ENCODE measurements around the gene SUPT20H.

The SUPT20H gene

DNA sequence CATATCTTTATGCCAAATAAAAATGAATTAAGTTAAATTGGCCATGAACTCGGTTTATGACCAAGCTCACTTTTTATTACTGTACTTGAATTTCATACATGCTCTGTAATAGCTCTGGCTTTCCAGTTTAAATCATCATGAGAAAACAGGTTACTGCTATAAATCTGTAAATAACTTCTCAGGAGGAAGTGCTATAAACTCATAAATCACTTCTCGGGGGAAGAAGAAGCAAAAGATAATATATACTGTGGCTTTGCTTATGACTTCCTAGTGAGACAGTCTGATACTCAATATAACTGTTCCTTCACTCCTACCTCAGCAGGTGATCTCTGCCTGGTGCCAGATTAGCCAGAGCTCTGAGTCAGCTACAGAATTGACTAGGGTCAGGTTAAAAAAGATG, 12.5 kb downstream of the SUPT20H start:
- no peak for ATAC-seq
- TF ChIP-seq ARNTL (CRISPR knock-in tag; IDR thresholded peaks at IDR 0.05; ENCODE audit: borderline replicate concordance, low read depth) (no peak), RARB (CRISPR knock-in tag; IDR thresholded peaks at IDR 0.05) (no peak), SNAI2 (CRISPR knock-in tag; IDR thresholded peaks at IDR 0.05) (no peak), ZNF8 (CRISPR knock-in tag; IDR thresholded peaks at IDR 0.05) (no peak), PPARA (CRISPR knock-in tag; IDR thresholded peaks at IDR 0.05; ENCODE audit: borderline replicate concordance) (no peak), ZFP30 (CRISPR knock-in tag; IDR thresholded peaks at IDR 0.05) (no peak), TOX (CRISPR knock-in tag; IDR thresholded peaks at IDR 0.05; ENCODE audit: borderline replicate concordance) (no peak), ISL1 (CRISPR knock-in tag; IDR thresholded peaks at IDR 0.05) (no peak), ZNF70 (CRISPR knock-in tag; IDR thresholded peaks at IDR 0.05) (no peak), OSR1 (CRISPR knock-in tag; IDR thresholded peaks at IDR 0.05) (no peak), CSDC2 (CRISPR knock-in tag; IDR thresholded peaks at IDR 0.05) (no peak), TCF4 (CRISPR knock-in tag; IDR thresholded peaks at IDR 0.05; ENCODE audit: borderline replicate concordance) (no peak)
- TF ChIP-seq, protein P1, sequence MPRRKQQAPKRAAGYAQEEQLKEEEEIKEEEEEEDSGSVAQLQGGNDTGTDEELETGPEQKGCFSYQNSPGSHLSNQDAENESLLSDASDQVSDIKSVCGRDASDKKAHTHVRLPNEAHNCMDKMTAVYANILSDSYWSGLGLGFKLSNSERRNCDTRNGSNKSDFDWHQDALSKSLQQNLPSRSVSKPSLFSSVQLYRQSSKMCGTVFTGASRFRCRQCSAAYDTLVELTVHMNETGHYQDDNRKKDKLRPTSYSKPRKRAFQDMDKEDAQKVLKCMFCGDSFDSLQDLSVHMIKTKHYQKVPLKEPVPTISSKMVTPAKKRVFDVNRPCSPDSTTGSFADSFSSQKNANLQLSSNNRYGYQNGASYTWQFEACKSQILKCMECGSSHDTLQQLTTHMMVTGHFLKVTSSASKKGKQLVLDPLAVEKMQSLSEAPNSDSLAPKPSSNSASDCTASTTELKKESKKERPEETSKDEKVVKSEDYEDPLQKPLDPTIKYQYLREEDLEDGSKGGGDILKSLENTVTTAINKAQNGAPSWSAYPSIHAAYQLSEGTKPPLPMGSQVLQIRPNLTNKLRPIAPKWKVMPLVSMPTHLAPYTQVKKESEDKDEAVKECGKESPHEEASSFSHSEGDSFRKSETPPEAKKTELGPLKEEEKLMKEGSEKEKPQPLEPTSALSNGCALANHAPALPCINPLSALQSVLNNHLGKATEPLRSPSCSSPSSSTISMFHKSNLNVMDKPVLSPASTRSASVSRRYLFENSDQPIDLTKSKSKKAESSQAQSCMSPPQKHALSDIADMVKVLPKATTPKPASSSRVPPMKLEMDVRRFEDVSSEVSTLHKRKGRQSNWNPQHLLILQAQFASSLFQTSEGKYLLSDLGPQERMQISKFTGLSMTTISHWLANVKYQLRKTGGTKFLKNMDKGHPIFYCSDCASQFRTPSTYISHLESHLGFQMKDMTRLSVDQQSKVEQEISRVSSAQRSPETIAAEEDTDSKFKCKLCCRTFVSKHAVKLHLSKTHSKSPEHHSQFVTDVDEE (CRISPR knock-in tag; IDR thresholded peaks at IDR 0.05): no peak
- TF ChIP-seq, protein P2, sequence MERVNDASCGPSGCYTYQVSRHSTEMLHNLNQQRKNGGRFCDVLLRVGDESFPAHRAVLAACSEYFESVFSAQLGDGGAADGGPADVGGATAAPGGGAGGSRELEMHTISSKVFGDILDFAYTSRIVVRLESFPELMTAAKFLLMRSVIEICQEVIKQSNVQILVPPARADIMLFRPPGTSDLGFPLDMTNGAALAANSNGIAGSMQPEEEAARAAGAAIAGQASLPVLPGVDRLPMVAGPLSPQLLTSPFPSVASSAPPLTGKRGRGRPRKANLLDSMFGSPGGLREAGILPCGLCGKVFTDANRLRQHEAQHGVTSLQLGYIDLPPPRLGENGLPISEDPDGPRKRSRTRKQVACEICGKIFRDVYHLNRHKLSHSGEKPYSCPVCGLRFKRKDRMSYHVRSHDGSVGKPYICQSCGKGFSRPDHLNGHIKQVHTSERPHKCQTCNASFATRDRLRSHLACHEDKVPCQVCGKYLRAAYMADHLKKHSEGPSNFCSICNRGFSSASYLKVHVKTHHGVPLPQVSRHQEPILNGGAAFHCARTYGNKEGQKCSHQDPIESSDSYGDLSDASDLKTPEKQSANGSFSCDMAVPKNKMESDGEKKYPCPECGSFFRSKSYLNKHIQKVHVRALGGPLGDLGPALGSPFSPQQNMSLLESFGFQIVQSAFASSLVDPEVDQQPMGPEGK (CRISPR knock-in tag; IDR thresholded peaks at IDR 0.05; ENCODE audit: borderline replicate concordance): no peak
- TF ChIP-seq, protein P3, sequence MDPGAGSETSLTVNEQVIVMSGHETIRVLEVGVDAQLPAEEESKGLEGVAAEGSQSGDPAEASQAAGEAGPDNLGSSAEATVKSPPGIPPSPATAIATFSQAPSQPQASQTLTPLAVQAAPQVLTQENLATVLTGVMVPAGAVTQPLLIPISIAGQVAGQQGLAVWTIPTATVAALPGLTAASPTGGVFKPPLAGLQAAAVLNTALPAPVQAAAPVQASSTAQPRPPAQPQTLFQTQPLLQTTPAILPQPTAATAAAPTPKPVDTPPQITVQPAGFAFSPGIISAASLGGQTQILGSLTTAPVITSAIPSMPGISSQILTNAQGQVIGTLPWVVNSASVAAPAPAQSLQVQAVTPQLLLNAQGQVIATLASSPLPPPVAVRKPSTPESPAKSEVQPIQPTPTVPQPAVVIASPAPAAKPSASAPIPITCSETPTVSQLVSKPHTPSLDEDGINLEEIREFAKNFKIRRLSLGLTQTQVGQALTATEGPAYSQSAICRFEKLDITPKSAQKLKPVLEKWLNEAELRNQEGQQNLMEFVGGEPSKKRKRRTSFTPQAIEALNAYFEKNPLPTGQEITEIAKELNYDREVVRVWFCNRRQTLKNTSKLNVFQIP (CRISPR knock-in tag; IDR thresholded peaks at IDR 0.05; ENCODE audit: borderline replicate concordance, low read depth): no peak
- TF ChIP-seq, protein P4, sequence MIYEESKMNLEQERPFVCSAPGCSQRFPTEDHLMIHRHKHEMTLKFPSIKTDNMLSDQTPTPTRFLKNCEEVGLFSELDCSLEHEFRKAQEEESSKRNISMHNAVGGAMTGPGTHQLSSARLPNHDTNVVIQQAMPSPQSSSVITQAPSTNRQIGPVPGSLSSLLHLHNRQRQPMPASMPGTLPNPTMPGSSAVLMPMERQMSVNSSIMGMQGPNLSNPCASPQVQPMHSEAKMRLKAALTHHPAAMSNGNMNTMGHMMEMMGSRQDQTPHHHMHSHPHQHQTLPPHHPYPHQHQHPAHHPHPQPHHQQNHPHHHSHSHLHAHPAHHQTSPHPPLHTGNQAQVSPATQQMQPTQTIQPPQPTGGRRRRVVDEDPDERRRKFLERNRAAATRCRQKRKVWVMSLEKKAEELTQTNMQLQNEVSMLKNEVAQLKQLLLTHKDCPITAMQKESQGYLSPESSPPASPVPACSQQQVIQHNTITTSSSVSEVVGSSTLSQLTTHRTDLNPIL (CRISPR knock-in tag; IDR thresholded peaks at IDR 0.05; ENCODE audit: low read depth): no peak

DNA sequence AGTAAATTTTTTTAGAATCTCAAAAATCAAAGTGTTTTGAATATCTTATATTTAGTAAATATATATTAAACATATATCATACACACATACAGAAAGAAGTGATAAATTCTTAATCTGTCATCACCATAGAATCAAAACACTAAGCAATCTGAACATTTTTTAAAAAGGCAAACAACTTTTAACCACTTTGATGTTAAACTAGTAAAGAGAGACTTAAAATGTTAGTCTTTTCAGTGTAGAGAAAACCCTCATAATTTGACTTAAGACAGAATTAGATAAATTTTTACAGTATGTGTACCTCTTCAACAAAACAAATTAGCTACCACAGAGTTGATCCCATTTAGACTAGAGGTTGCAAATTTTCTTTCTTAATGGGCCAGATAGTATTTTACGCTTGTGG, 13.4 kb downstream of the SUPT20H start:
- no peak for ATAC-seq
- no peak for TF ChIP-seq RARB (CRISPR knock-in tag; IDR thresholded peaks at IDR 0.05)
- TF ChIP-seq ISL1 (CRISPR knock-in tag; IDR thresholded peaks at IDR 0.05): no peak
- TF ChIP-seq GLIS3 (CRISPR knock-in tag; IDR thresholded peaks at IDR 0.05): no peak
- no peak for TF ChIP-seq TCF4 (CRISPR knock-in tag; IDR thresholded peaks at IDR 0.05; ENCODE audit: borderline replicate concordance)
- no peak for TF ChIP-seq BACH2 (CRISPR knock-in tag; IDR thresholded peaks at IDR 0.05; ENCODE audit: borderline replicate concordance)
- TF ChIP-seq ZFP30 (CRISPR knock-in tag; IDR thresholded peaks at IDR 0.05): no peak
- no peak for TF ChIP-seq ZNF70 (CRISPR knock-in tag; IDR thresholded peaks at IDR 0.05)
- no peak for TF ChIP-seq CSDC2 (CRISPR knock-in tag; IDR thresholded peaks at IDR 0.05)
- no peak for TF ChIP-seq SNAI2 (CRISPR knock-in tag; IDR thresholded peaks at IDR 0.05)
- TF ChIP-seq, protein P3 (CRISPR knock-in tag; IDR thresholded peaks at IDR 0.05; ENCODE audit: borderline replicate concordance, low read depth): no peak
- no peak for TF ChIP-seq ESRRG (CRISPR knock-in tag; IDR thresholded peaks at IDR 0.05)
- no peak for TF ChIP-seq ZNF565 (CRISPR knock-in tag; conservative IDR thresholded peaks at IDR 0.05; ENCODE audit: low read depth)
- TF ChIP-seq, protein P5, sequence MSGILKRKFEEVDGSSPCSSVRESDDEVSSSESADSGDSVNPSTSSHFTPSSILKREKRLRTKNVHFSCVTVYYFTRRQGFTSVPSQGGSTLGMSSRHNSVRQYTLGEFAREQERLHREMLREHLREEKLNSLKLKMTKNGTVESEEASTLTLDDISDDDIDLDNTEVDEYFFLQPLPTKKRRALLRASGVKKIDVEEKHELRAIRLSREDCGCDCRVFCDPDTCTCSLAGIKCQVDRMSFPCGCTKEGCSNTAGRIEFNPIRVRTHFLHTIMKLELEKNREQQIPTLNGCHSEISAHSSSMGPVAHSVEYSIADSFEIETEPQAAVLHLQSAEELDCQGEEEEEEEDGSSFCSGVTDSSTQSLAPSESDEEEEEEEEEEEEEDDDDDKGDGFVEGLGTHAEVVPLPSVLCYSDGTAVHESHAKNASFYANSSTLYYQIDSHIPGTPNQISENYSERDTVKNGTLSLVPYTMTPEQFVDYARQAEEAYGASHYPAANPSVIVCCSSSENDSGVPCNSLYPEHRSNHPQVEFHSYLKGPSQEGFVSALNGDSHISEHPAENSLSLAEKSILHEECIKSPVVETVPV (CRISPR knock-in tag; IDR thresholded peaks at IDR 0.05): no peak
- no peak for TF ChIP-seq ZNF8 (CRISPR knock-in tag; IDR thresholded peaks at IDR 0.05)
- no peak for TF ChIP-seq ARNTL (CRISPR knock-in tag; IDR thresholded peaks at IDR 0.05; ENCODE audit: borderline replicate concordance, low read depth)

Data from SK-N-SH treated with all-trans-retinoic acid at 6 μM for 48 hours (cell line).